Liver (tissue), 3 donors: Measurements from ENCODE around the gene SETBP1.
"Not testable (repeated sequence)": the region's sequence is repeated elsewhere in the genome, so short reads cannot be mapped to it uniquely, and the experiment has no call there.

Experiments
- FOXA1 ChIP-seq: IDR thresholded peaks from 2 replicates; pipeline ENCODE4 v1.6.1; 2016; ENCODE audit warnings: antibody characterized with exemption
- GABPA ChIP-seq, 2 donors: IDR thresholded peaks in 1 of 2; conservative IDR thresholded peaks in 1 of 2; 2 replicates each; pipeline ENCODE4 v1.6.1; 2016; ENCODE audit warnings: antibody characterized with exemption in 2 of 2, mild to moderate bottlenecking in 1 of 2, moderate library complexity in 1 of 2
- HNF4A ChIP-seq, 2 donors: conservative IDR thresholded peaks; 2 replicates each; pipeline ENCODE4 v1.6.1; 2016; ENCODE audit warnings: antibody characterized with exemption in 2 of 2, mild to moderate bottlenecking in 2 of 2
- RAD21 ChIP-seq, 2 donors: IDR thresholded peaks; 2 replicates each; pipeline ENCODE4 v1.6.1; 2016; ENCODE audit warnings: antibody characterized with exemption in 2 of 2, mild to moderate bottlenecking in 2 of 2
- TF ChIP-seq, protein P1 (sequence below): fragments of 150-350 bp; IDR thresholded peaks from 2 replicates; pipeline ENCODE4 v1.5.1; 2017; ENCODE audit warnings: improper control_type of control experiment, low read depth, low read length; ENCODE audit not compliant: missing input control
- donor health status: healthy.
- donor health status: healthy.

DNA sequence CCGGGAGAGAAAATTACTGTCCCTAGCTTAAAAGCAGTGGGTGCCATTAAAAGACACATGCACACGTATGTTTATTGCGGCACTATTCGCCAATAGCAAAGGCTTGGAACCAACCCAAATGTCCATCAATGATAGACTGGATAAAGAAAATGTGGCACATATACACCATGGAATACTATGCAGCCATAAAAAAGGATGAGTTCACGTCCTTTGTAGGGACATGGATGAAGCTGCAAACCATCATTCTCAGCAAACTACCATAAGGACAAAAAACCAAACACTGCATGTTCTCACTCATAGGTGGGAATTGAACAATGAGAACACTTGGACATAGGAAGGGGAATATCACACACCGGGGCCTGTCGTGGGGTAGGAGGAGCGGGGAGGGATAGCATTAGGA is 120.1 kb downstream of the SETBP1 start:
- TF ChIP-seq, protein P1, sequence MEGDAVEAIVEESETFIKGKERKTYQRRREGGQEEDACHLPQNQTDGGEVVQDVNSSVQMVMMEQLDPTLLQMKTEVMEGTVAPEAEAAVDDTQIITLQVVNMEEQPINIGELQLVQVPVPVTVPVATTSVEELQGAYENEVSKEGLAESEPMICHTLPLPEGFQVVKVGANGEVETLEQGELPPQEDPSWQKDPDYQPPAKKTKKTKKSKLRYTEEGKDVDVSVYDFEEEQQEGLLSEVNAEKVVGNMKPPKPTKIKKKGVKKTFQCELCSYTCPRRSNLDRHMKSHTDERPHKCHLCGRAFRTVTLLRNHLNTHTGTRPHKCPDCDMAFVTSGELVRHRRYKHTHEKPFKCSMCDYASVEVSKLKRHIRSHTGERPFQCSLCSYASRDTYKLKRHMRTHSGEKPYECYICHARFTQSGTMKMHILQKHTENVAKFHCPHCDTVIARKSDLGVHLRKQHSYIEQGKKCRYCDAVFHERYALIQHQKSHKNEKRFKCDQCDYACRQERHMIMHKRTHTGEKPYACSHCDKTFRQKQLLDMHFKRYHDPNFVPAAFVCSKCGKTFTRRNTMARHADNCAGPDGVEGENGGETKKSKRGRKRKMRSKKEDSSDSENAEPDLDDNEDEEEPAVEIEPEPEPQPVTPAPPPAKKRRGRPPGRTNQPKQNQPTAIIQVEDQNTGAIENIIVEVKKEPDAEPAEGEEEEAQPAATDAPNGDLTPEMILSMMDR = not testable (repeated sequence)
- not testable (repeated sequence) for TF ChIP-seq RAD21 (IDR thresholded peaks at IDR 0.05); FOXA1; HNF4A (conservative IDR thresholded peaks at IDR 0.05); GABPA (IDR thresholded peaks at IDR 0.05 in 1 of 2, conservative IDR thresholded peaks at IDR 0.05 in 1 of 2)
